Vagina (tissue), 2 donors: Measurements from ENCODE around the gene CETN2.

Experiments
- CTCF ChIP-seq, 3 experiments: fragments of 450-650 bp in 2 of 3; fragments of 200-600 bp in 1 of 3; sonication (generic) in 1 of 3; IDR thresholded peaks; one replicate each; pipeline ENCODE4 v1.5.1; 2017 to 2019; ENCODE audit warnings: antibody characterized with exemption in 3 of 3, mild to moderate bottlenecking in 2 of 3, moderate library complexity in 2 of 3
- POLR2A ChIP-seq, 2 donors: fragments of 450-650 bp; IDR thresholded peaks; one replicate each; pipeline ENCODE4 v1.6.1; 2017; ENCODE audit warnings: antibody characterized with exemption in 2 of 2, mild to moderate bottlenecking in 2 of 2, moderate library complexity in 2 of 2
- POLR2AphosphoS5 ChIP-seq, 2 donors: sonication (generic); formaldehyde crosslinking; IDR thresholded peaks; one replicate each; pipeline ENCODE4 v1.9.0; 2017; ENCODE audit warnings: antibody characterized with exemption in 2 of 2, mild to moderate bottlenecking in 2 of 2, low read depth in 1 of 2; ENCODE audit not compliant: insufficient read depth in 1 of 2

- TF ChIP-seq POLR2A (IDR thresholded peaks at IDR 0.05): no peak
- no peak for TF ChIP-seq CTCF (IDR thresholded peaks at IDR 0.05)
- TF ChIP-seq POLR2AphosphoS5 (IDR thresholded peaks at IDR 0.05; ENCODE audit: insufficient read depth in 1 of 2, low read depth in 1 of 2): no peak
Observed at GRCh38 chrX:152819266-152819665, 11.3 kb downstream of the CETN2 start.
